ENCODE measurements around the gene NOP10. TPM values are rescaled to one million over a fixed set of nuclear protein-coding genes. Genes with fewer than 3 reads are reported as not detected.
A peak's percentile ranks its signal among the peaks of the same experiment; 100 is the strongest.

Gene NOP10
- total and polyA plus RNA-seq, 2 of the 13 experiments (the other 11 are each of a cell fraction or from before 2014, with no cell fraction given), result 239 to 369 TPM

GRCh38 chr15:34367101-34368081 is 24.5 kb upstream of the NOP10 start, which contains the start of gene LPCAT4 (continued):
- TF ChIP-seq ELK4 (CRISPR knock-in tag; IDR thresholded peaks at IDR 0.05; ENCODE audit: borderline replicate concordance), result no peak
- peak; percentile 83; the same call in 1 of the 2 replicates for TF ChIP-seq MTERF4 (CRISPR knock-in tag; IDR thresholded peaks at IDR 0.05)
- peak; percentile 38; the same call in 1 of the 2 replicates for TF ChIP-seq IRF2 (CRISPR knock-in tag; IDR thresholded peaks at IDR 0.05)
- no peak for TF ChIP-seq NFE2L2 (IDR thresholded peaks at IDR 0.05; ENCODE audit: low read length)
- TF ChIP-seq ADNP (CRISPR knock-in tag; IDR thresholded peaks at IDR 0.05), result no peak
- TF ChIP-seq LBX2 (CRISPR knock-in tag; IDR thresholded peaks at IDR 0.05; ENCODE audit: borderline replicate concordance), result no peak
- TF ChIP-seq MIER2 (CRISPR knock-in tag; IDR thresholded peaks at IDR 0.05), result no peak; the same call in 1 of the 2 replicates
- peak; percentile 58; the same call in 1 of the 2 replicates for TF ChIP-seq PRDM10 (CRISPR knock-in tag; IDR thresholded peaks at IDR 0.05; ENCODE audit: low read depth)
- peak; percentile 76; the same call in 1 of the 2 replicates for TF ChIP-seq HINFP (CRISPR knock-in tag; IDR thresholded peaks at IDR 0.05; ENCODE audit: low read depth)
- TF ChIP-seq ATAD3A (CRISPR knock-in tag; IDR thresholded peaks at IDR 0.05), result peak; percentile 39; the same call in 1 of the 2 replicates
- no peak for TF ChIP-seq ZNF431 (CRISPR knock-in tag; IDR thresholded peaks at IDR 0.05; ENCODE audit: borderline replicate concordance, low read depth)
- TF ChIP-seq ZNF503 (CRISPR knock-in tag; IDR thresholded peaks at IDR 0.05), result no peak
- peak; percentile 89; the same call in 1 of the 2 replicates for TF ChIP-seq MTF2 (CRISPR knock-in tag; IDR thresholded peaks at IDR 0.05; ENCODE audit: borderline replicate concordance)
- TF ChIP-seq ZFP36 (IDR thresholded peaks at IDR 0.05; ENCODE audit: borderline replicate concordance, low read depth, low read length, partially characterized antibody), result no peak
- TF ChIP-seq ZNF383 (CRISPR knock-in tag; IDR thresholded peaks at IDR 0.05; ENCODE audit: borderline replicate concordance), result no peak
- no peak for TF ChIP-seq MBNL3 (CRISPR knock-in tag; conservative IDR thresholded peaks at IDR 0.05)
- TF ChIP-seq DDIT3 (CRISPR knock-in tag; IDR thresholded peaks at IDR 0.05), result no peak
